H9 (cell line): ENCODE data around the gene SLC5A1. TPM values are rescaled to one million over a fixed set of nuclear protein-coding genes. Genes with fewer than 3 reads are reported as not detected.

Source experiments
- DNase-seq: peaks from one replicate; pipeline ENCODE4 v3.0.0-alpha.2; 2017
- H2AFZ ChIP-seq: one replicate; pipeline ENCODE4 v1.6.1; 2013; ENCODE audit warnings: mild to moderate bottlenecking, low read length, control low read depth, moderate library complexity
- H2AK5ac ChIP-seq: 2 replicates; pipeline ENCODE4 v1.6.1; 2013; ENCODE audit warnings: low read length, control low read depth, mixed read lengths; ENCODE audit not compliant: insufficient read length
- H2BK120ac ChIP-seq: one replicate; pipeline ENCODE4 v1.6.1; 2013; ENCODE audit warnings: low read depth, mild to moderate bottlenecking, low read length, control low read depth, inconsistent platforms; ENCODE audit not compliant: poor library complexity, severe bottlenecking
- H2BK12ac ChIP-seq: 2 replicates; pipeline ENCODE4 v1.6.1; 2013; ENCODE audit warnings: low read length, control low read depth, mixed read lengths, low read depth; ENCODE audit not compliant: insufficient read length
- H2BK15ac ChIP-seq: 2 replicates; pipeline ENCODE4 v1.6.1; 2013; ENCODE audit warnings: low read depth, low read length, control low read depth
- H2BK20ac ChIP-seq: one replicate; pipeline ENCODE4 v1.6.1; 2013; ENCODE audit warnings: low read depth, mild to moderate bottlenecking, low read length, control low read depth, inconsistent platforms; ENCODE audit not compliant: poor library complexity, severe bottlenecking
- H2BK5ac ChIP-seq: 2 replicates; pipeline ENCODE4 v1.6.1; 2013; ENCODE audit warnings: low read length, control low read depth, mixed read lengths; ENCODE audit not compliant: insufficient read length
- H3K14ac ChIP-seq: 2 replicates; pipeline ENCODE4 v1.6.1; 2013; ENCODE audit warnings: low read length, control low read depth; ENCODE audit not compliant: insufficient read depth
- H3K18ac ChIP-seq: 2 replicates; pipeline ENCODE4 v1.6.1; 2013; ENCODE audit warnings: low read depth, mild to moderate bottlenecking, mixed read lengths, low read length, control low read depth; ENCODE audit not compliant: insufficient read length
- H3K23ac ChIP-seq: 2 replicates; pipeline ENCODE4 v1.6.1; 2013; ENCODE audit warnings: low read length, control low read depth, mixed read lengths, low read depth; ENCODE audit not compliant: insufficient read length
- H3K23me2 ChIP-seq: 2 replicates; pipeline ENCODE4 v1.6.1; 2013; ENCODE audit warnings: low read depth, mild to moderate bottlenecking, mixed read lengths, low read length, control low read depth; ENCODE audit not compliant: insufficient read length, poor library complexity, severe bottlenecking
- H3K27ac ChIP-seq: 2 replicates; pipeline ENCODE4 v1.5.1; 2013; ENCODE audit warnings: low read length, control low read depth, mixed read lengths, low read depth; ENCODE audit not compliant: insufficient read length
- H3K27me3 ChIP-seq: 2 replicates; pipeline ENCODE4 v1.6.1; 2013; ENCODE audit warnings: low read length, control low read depth, inconsistent platforms; ENCODE audit not compliant: insufficient read depth
- H3K4ac ChIP-seq: 2 replicates; pipeline ENCODE4 v1.6.1; 2013; ENCODE audit warnings: low read depth, mild to moderate bottlenecking, control low read depth, inconsistent platforms, low read length, moderate library complexity
- H3K4me1 ChIP-seq: 2 replicates; pipeline ENCODE4 v1.6.1; 2013; ENCODE audit warnings: low read length, control low read depth, inconsistent platforms; ENCODE audit not compliant: insufficient read depth
- H3K4me2 ChIP-seq: 2 replicates; pipeline ENCODE4 v1.6.1; 2013; ENCODE audit warnings: low read length, control low read depth, mixed read lengths; ENCODE audit not compliant: insufficient read length, insufficient read depth
- H3K56ac ChIP-seq: 2 replicates; pipeline ENCODE4 v1.6.1; 2013; ENCODE audit warnings: low read depth, mild to moderate bottlenecking, mixed read lengths, low read length, control low read depth; ENCODE audit not compliant: insufficient read length
- H3K79me1 ChIP-seq: 2 replicates; pipeline ENCODE4 v1.6.1; 2013; ENCODE audit warnings: low read depth, mild to moderate bottlenecking, moderate library complexity, low read length, control low read depth, inconsistent platforms; ENCODE audit not compliant: insufficient read depth, poor library complexity, severe bottlenecking
- H3K79me2 ChIP-seq: 2 replicates; pipeline ENCODE4 v1.6.1; 2013; ENCODE audit warnings: low read length, control low read depth, inconsistent platforms; ENCODE audit not compliant: insufficient read depth
- H3K9ac ChIP-seq: 2 replicates; pipeline ENCODE4 v1.6.1; 2013; ENCODE audit warnings: low read length, control low read depth, mixed read lengths; ENCODE audit not compliant: insufficient read length; ENCODE audit errors: extremely low read depth
- H3K9me3 ChIP-seq: one replicate; pipeline ENCODE4 v1.6.1; 2013; ENCODE audit warnings: low read depth, low read length, inconsistent platforms; ENCODE audit not compliant: control insufficient read depth
- H3T11ph ChIP-seq: one replicate; pipeline ENCODE4 v1.6.1; 2013; ENCODE audit warnings: mild to moderate bottlenecking, low read length, control low read depth, inconsistent platforms
- H4K20me1 ChIP-seq: one replicate; pipeline ENCODE4 v1.6.1; 2013; ENCODE audit not compliant: control insufficient read depth, insufficient read length, insufficient read depth
- H4K5ac ChIP-seq: 2 replicates; pipeline ENCODE4 v1.6.1; 2013; ENCODE audit warnings: low read depth, mild to moderate bottlenecking, mixed read lengths, low read length, control low read depth; ENCODE audit not compliant: insufficient read length
- H4K8ac ChIP-seq: replicated peaks from 2 replicates; pipeline ENCODE4 v1.6.1; 2013; ENCODE audit warnings: low read length, control low read depth, mixed read lengths, low read depth; ENCODE audit not compliant: insufficient read length
- H4K91ac ChIP-seq: 2 replicates; pipeline ENCODE4 v1.6.1; 2013; ENCODE audit warnings: low read depth, mild to moderate bottlenecking, moderate library complexity, mixed read lengths, low read length, control low read depth; ENCODE audit not compliant: insufficient read length
- H3K27ac Mint-ChIP-seq, 3 experiments: 2 replicates in 2 of 3; 3 replicates in 1 of 3; pipeline ENCODE4 v1.8.0; 2020 to 2021; ENCODE audit warnings: mixed read lengths in 3 of 3, mild to moderate bottlenecking in 1 of 3, moderate library complexity in 1 of 3
- H3K27me3 Mint-ChIP-seq: 2 replicates; pipeline ENCODE4 v1.8.0; 2021; ENCODE audit warnings: low read depth, mild to moderate bottlenecking, moderate library complexity, mixed read lengths
- H3K36me3 Mint-ChIP-seq, 3 experiments: 2 replicates in 2 of 3; 3 replicates in 1 of 3; pipeline ENCODE4 v1.8.0; 2020 to 2021; ENCODE audit warnings: low read depth in 3 of 3, mixed read lengths in 3 of 3; ENCODE audit not compliant: insufficient read depth in 1 of 3
- H3K4me1 Mint-ChIP-seq, 2 experiments: 2 replicates each; pipeline ENCODE4 v1.8.0; 2020; ENCODE audit warnings: mixed read lengths in 2 of 2
- H3K4me3 Mint-ChIP-seq, 2 experiments: 2 replicates in 1 of 2; 3 replicates in 1 of 2; pipeline ENCODE4 v1.8.0; 2020 to 2021; ENCODE audit warnings: mild to moderate bottlenecking in 2 of 2, mixed read lengths in 2 of 2, moderate library complexity in 1 of 2
- H3K9me3 Mint-ChIP-seq, 2 experiments: 2 replicates in 1 of 2; 3 replicates in 1 of 2; pipeline ENCODE4 v1.8.0; 2020; ENCODE audit warnings: mild to moderate bottlenecking in 2 of 2, mixed read lengths in 2 of 2, moderate library complexity in 1 of 2
- CTCF ChIP-seq: fragments of 200-600 bp; sonication (generic); conservative IDR thresholded peaks from 3 replicates; pipeline ENCODE4 v1.8.0; 2021; ENCODE audit warnings: antibody characterized with exemption, mild to moderate bottlenecking
- WGBS: extraction: QIAGEN DNeasy Blood & Tissue Kit; methylation state at CpG from one replicate; pipeline ENCODE4 v1.1.7; 2013; ENCODE audit warnings: missing lambda C conversion rate, low lambda C conversion rate, mixed read lengths; ENCODE audit not compliant: insufficient read length; ENCODE audit errors: extremely low coverage; 5-methylcytosine and 5-hydroxymethylcytosine counted together
- total RNA-seq: library from RNA; stranded (reverse); gene quantifications from 2 replicates; pipeline ENCODE4 v1.2.1, GENCODE V29; 2021

SLC5A1 gene
- total RNA-seq, 1 experiment from 2014 or later = not detected

- Histone ChIP-seq H2BK120ac (no peak overlapping the region), H3K23ac (no peak overlapping the region), H2BK5ac (no peak overlapping the region), H3K56ac (no peak overlapping the region), H3T11ph (no peak overlapping the region), H3K18ac (no peak overlapping the region), H3K9ac (no peak overlapping the region), H3K4ac (no peak overlapping the region), H3K27me3 (no peaks in the 10 kb centered on the region), H4K5ac (no peak overlapping the region), H2BK20ac (no peak overlapping the region), H3K9me3 (no peaks in the 10 kb centered on the region), H4K91ac (no peak overlapping the region), H2AFZ (no peak overlapping the region), H3K27ac (no peak overlapping the region), H4K8ac (no peak overlapping the region), H3K23me2 (no peaks in the 10 kb centered on the region), H3K4me2 (no peak overlapping the region), H3K14ac (no peak overlapping the region), H2BK15ac (no peak overlapping the region), H3K79me1 (no peaks in the 10 kb centered on the region), H2BK12ac (no peak overlapping the region), H3K79me2 (no peaks in the 10 kb centered on the region), H3K4me1 (no peaks in the 10 kb centered on the region), H4K20me1 (no peaks in the 10 kb centered on the region), H2AK5ac (no peak overlapping the region)
- H3K4me3 Mint-ChIP-seq = no peak overlapping the region
- peaks cover 3 to 7% of the 10 kb centered on the region in 2 experiments; a peak in 2 of 4 replicates for H3K4me1 Mint-ChIP-seq
- no peaks in the 10 kb centered on the region for H3K36me3 Mint-ChIP-seq
- no CpG with 5 or more reads among the region's 10 CpGs for WGBS
- H3K9me3 Mint-ChIP-seq = no peaks in the 10 kb centered on the region; a peak in 1 of 5 replicates
- no peak for DNase-seq
- no peak overlapping the region for H3K27ac Mint-ChIP-seq
- no peak for TF ChIP-seq CTCF
- peaks cover 47% of the 10 kb centered on the region for H3K27me3 Mint-ChIP-seq
Observed at GRCh38 chr22:32075997-32076760, 33.1 kb downstream of the SLC5A1 start.
